Choroid plexus epithelial cell (primary cell): ENCODE measurements around the gene PRPF40B.

Experiments used
- DNase-seq: peaks from one replicate; pipeline ENCODE4 v3.0.0-alpha.2; 2010; ENCODE audit warnings: low read depth
- H3K4me3 ChIP-seq: 2 replicates; pipeline ENCODE4 v1.5.1; 2011; ENCODE audit warnings: low read depth, mild to moderate bottlenecking, control low read depth, low read length, moderate library complexity
- CTCF ChIP-seq: conservative IDR thresholded peaks from 2 replicates; pipeline ENCODE4 v1.5.1; 2011; ENCODE audit warnings: low read depth, mild to moderate bottlenecking, control low read depth, inconsistent platforms, low read length, moderate library complexity

Gene PRPF40B

GRCh38 chr12:49636979-49637755 lies 13.8 kb downstream of the PRPF40B start:
- peak overlapping the region; percentile 12 for H3K4me3 ChIP-seq
- TF ChIP-seq CTCF, result peak; percentile 89
- peak; percentile 87 for DNase-seq

- no peak for TF ChIP-seq CTCF
- no peak overlapping the region for H3K4me3 ChIP-seq
- no peak for DNase-seq
Observed at GRCh38 chr12:49641748-49642369, 18.5 kb downstream of the PRPF40B start.

GRCh38 chr12:49642370-49642802 lies 19.0 kb downstream of the PRPF40B start:
- no peak overlapping the region for H3K4me3 ChIP-seq
- no peak for TF ChIP-seq CTCF
- DNase-seq, result no peak

- H3K4me3 ChIP-seq, result no peak overlapping the region
- no peak for TF ChIP-seq CTCF
- no peak for DNase-seq
Observed at GRCh38 chr12:49643135-49643534, 19.8 kb downstream of the PRPF40B start.

GRCh38 chr12:49643961-49644619 lies 20.7 kb downstream of the PRPF40B start:
- TF ChIP-seq CTCF, result no peak
- DNase-seq, result no peak

GRCh38 chr12:49644620-49644994 lies 21.2 kb downstream of the PRPF40B start:
- H3K4me3 ChIP-seq, result no peak overlapping the region
- TF ChIP-seq CTCF, result peak; percentile 98
- DNase-seq, result peak; percentile 87

More at GRCh38 chr12:49643961-49644619, 20.7 kb downstream of the PRPF40B start:
- H3K4me3 ChIP-seq, result no peak overlapping the region
